HCT116 (cell line): Measurements from ENCODE around the gene CEBPB. TPM values are rescaled to one million over a fixed set of nuclear protein-coding genes. Genes with fewer than 3 reads are reported as not detected.

Experiments used
- ATAC-seq: fragments of 200-7000 bp; cut with Tn5 transposase; 2 replicates; pipeline ENCODE4 v1.9.1; 2020; ENCODE audit warnings: mild to moderate bottlenecking, moderate library complexity
- BruUV-seq: library from RNA; stranded (reverse); fragments of 400-500 nt; replicated peaks from 2 replicates; lab custom pipeline; 2021; lab: Mats Ljungman, UMichigan
- CTCF ChIA-PET: fragments of 300-600 bp; sonication (Branson Sonifier 250); formaldehyde crosslinking; loops from one replicate; lab custom pipeline; 2021; ENCODE audit warnings: antibody characterized with exemption; lab: Charles Lee
- POLR2A ChIA-PET: fragments of 300-600, 350-600 bp; sonication (Branson Sonifier 250); formaldehyde crosslinking; loops from one replicate; lab custom pipeline; 2021; ENCODE audit warnings: antibody characterized with exemption; lab: Charles Lee
- RAD21 ChIA-PET, 2 experiments: fragments of 300-600 bp; sonication (Branson Sonifier 250); formaldehyde crosslinking; loops; one replicate each; lab custom pipeline; 2023; ENCODE audit warnings: low total read pairs in 2 of 2; ENCODE audit not compliant: uncharacterized antibody in 2 of 2, unreplicated experiment in 2 of 2, low non-redundant PET in 1 of 2; lab: Charles Lee
- DNase-seq: peaks from one replicate; pipeline ENCODE4 v3.0.0-alpha.2; 2010; ENCODE audit warnings: low read depth, low spot score
- H2AFZ ChIP-seq: fragments of 200-600 bp; shearing (Covaris generic), sonication (generic); 2 replicates; pipeline ENCODE4 v1.6.1; 2017; ENCODE audit warnings: low read depth, mixed run types, mixed read lengths, antibody characterized with exemption, low read length; ENCODE audit not compliant: poor library complexity, severe bottlenecking
- H3K27ac ChIP-seq: 2 replicates; pipeline ENCODE4 v1.5.1; 2012; ENCODE audit warnings: low read depth, low read length
- H3K27me3 ChIP-seq: fragments of 200-600 bp; sonication (generic); 2 replicates; pipeline ENCODE4 v1.6.1; 2016; ENCODE audit warnings: mixed run types, low read length, mixed read lengths; ENCODE audit not compliant: insufficient read depth
- H3K36me3 ChIP-seq, 2 experiments: fragments of 200-500 bp in 1 of 2; fragments of 200-600 bp in 1 of 2; sonication (Bioruptor generic) in 1 of 2; sonication (generic) in 1 of 2; 2 replicates each; pipeline versions ENCODE4 v1.5.1 to v1.6.1; 2014 to 2016; ENCODE audit warnings: low read length in 2 of 2, inconsistent platforms in 1 of 2, mixed read lengths in 1 of 2, mixed run types in 1 of 2; ENCODE audit not compliant: insufficient read depth in 2 of 2, control insufficient read depth in 1 of 2
- H3K4me1 ChIP-seq, 2 experiments: fragments of 200-600 bp in 1 of 2; sonication (generic) in 1 of 2; 2 replicates each; pipeline versions ENCODE4 v1.5.1 to v1.6.1; 2012 to 2017; ENCODE audit warnings: low read length in 2 of 2, inconsistent platforms in 1 of 2, mild to moderate bottlenecking in 1 of 2, mixed read lengths in 1 of 2, mixed run types in 1 of 2, moderate library complexity in 1 of 2; ENCODE audit not compliant: insufficient read depth in 2 of 2, control insufficient read depth in 1 of 2
- H3K4me2 ChIP-seq: fragments of 200-600 bp; sonication (generic); 2 replicates; pipeline ENCODE4 v1.6.1; 2017; ENCODE audit warnings: mixed run types, low read length, mixed read lengths
- H3K4me3 ChIP-seq, 2 experiments: fragments of 200-600 bp in 1 of 2; sonication (generic) in 1 of 2; replicated peaks in 1 of 2; 2 replicates each; pipeline ENCODE4 v1.5.1; 2011 to 2016; ENCODE audit warnings: low read length in 2 of 2, control low read depth in 1 of 2, low read depth in 1 of 2, mild to moderate bottlenecking in 1 of 2, mixed read lengths in 1 of 2, mixed run types in 1 of 2
- H3K79me2 ChIP-seq: fragments of 200-600 bp; sonication (generic); 2 replicates; pipeline ENCODE4 v1.6.1; 2017; ENCODE audit warnings: mild to moderate bottlenecking, mixed run types, low read length, moderate library complexity, mixed read lengths; ENCODE audit not compliant: insufficient read depth
- H3K9ac ChIP-seq: fragments of 200-600 bp; sonication (generic); 2 replicates; pipeline ENCODE4 v1.6.1; 2016; ENCODE audit warnings: low read length, mixed read lengths
- H3K9me2 ChIP-seq: fragments of 200-600 bp; sonication (generic), shearing (Covaris generic); 2 replicates; pipeline ENCODE4 v1.6.1; 2017; ENCODE audit warnings: mixed run types, mild to moderate bottlenecking, moderate library complexity; ENCODE audit not compliant: insufficient read depth
- H3K9me3 ChIP-seq, 2 experiments: fragments of 200-500 bp in 1 of 2; fragments of 200-600 bp in 1 of 2; sonication (Bioruptor generic) in 1 of 2; sonication (generic) in 1 of 2; 2 replicates each; pipeline ENCODE4 v1.6.1; 2014 to 2017; ENCODE audit warnings: low read length in 2 of 2, mixed read lengths in 2 of 2, inconsistent platforms in 1 of 2, low read depth in 1 of 2, mild to moderate bottlenecking in 1 of 2, mixed run types in 1 of 2, moderate library complexity in 1 of 2; ENCODE audit not compliant: control insufficient read depth in 1 of 2, insufficient read depth in 1 of 2
- H4K20me1 ChIP-seq: fragments of 200-600 bp; sonication (generic), shearing (Covaris generic); 2 replicates; pipeline ENCODE4 v1.6.1; 2017; ENCODE audit warnings: mixed run types, mild to moderate bottlenecking, moderate library complexity; ENCODE audit not compliant: insufficient read depth
- CBX3 ChIP-seq: IDR thresholded peaks from 2 replicates; pipeline ENCODE4 v1.6.1; 2012; ENCODE audit warnings: low read depth
- CTCF ChIP-seq, 3 experiments: fragments of 200-600 bp in 1 of 3; sonication (generic) in 1 of 3; IDR thresholded peaks in 2 of 3; conservative IDR thresholded peaks in 1 of 3; 2 replicates each; pipeline ENCODE4 v1.5.1; 2012 to 2017; ENCODE audit warnings: low read depth in 2 of 3, low read length in 2 of 3, antibody characterized with exemption in 1 of 3, borderline replicate concordance in 1 of 3, control low read depth in 1 of 3, mild to moderate bottlenecking in 1 of 3, mixed read lengths in 1 of 3, mixed run types in 1 of 3, moderate library complexity in 1 of 3; ENCODE audit not compliant: insufficient read depth in 1 of 3
- EGR1 ChIP-seq: IDR thresholded peaks from 2 replicates; pipeline ENCODE4 v1.6.1; 2012; ENCODE audit warnings: low read depth
- FOSL1 ChIP-seq: IDR thresholded peaks from 2 replicates; pipeline ENCODE4 v1.6.1; 2012; ENCODE audit warnings: low read depth
- POLR2AphosphoS5 ChIP-seq: IDR thresholded peaks from 2 replicates; pipeline ENCODE4 v1.6.1; 2011; ENCODE audit warnings: mild to moderate bottlenecking, low read depth, low read length, moderate library complexity
- SIN3A ChIP-seq: IDR thresholded peaks from 2 replicates; pipeline ENCODE4 v1.6.1; 2012; ENCODE audit warnings: low read depth
- SP1 ChIP-seq: IDR thresholded peaks from 2 replicates; pipeline ENCODE4 v1.6.1; 2012; ENCODE audit warnings: low read depth
- TCF7L2 ChIP-seq: IDR thresholded peaks from 2 replicates; pipeline ENCODE4 v1.7.0; 2011; ENCODE audit warnings: borderline replicate concordance, inconsistent platforms; ENCODE audit not compliant: insufficient read depth, insufficient read length; ENCODE audit errors: extremely low read depth
- intact Hi-C: fragments of 100-400 bp; cut with micrococcal nuclease; formaldehyde crosslinking; loops from 2 replicates; pipeline ENCODE4 v1.10.0; 2022
- total RNA-seq: library from RNA; stranded (reverse); gene quantifications from one replicate; pipeline ENCODE4 v1.2.1, GENCODE V29; 2021; ENCODE audit not compliant: unreplicated experiment
- TF ChIP-seq, protein P1 (sequence below): IDR thresholded peaks from 2 replicates; pipeline ENCODE4 v1.6.1; 2012

The CEBPB gene
- total RNA-seq, 1 experiment from 2014 or later, result 113 TPM

GRCh38 chr20:50215926-50216325, 25.3 kb downstream of the CEBPB start:
- Histone ChIP-seq H3K9me2 (no peaks in the 10 kb centered on the region), H3K36me3 (no peaks in the 10 kb centered on the region), H3K27me3 (no peaks in the 10 kb centered on the region), H3K9ac (no peak overlapping the region), H3K27ac (no peak overlapping the region), H3K4me2 (no peak overlapping the region), H4K20me1 (no peaks in the 10 kb centered on the region), H3K79me2 (no peaks in the 10 kb centered on the region), H3K9me3 (no peaks in the 10 kb centered on the region), H2AFZ (no peak overlapping the region), H3K4me1 (peaks cover 4% of the 10 kb centered on the region in 2 experiments; a peak in 2 of 4 replicates), H3K4me3 (no peak overlapping the region)
- no TSS peak for BruUV-seq
- TF ChIP-seq TCF7L2, result no peak
- TF ChIP-seq, protein P1, sequence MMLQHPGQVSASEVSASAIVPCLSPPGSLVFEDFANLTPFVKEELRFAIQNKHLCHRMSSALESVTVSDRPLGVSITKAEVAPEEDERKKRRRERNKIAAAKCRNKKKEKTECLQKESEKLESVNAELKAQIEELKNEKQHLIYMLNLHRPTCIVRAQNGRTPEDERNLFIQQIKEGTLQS, result no peak
- TF ChIP-seq SP1, result no peak
- TF ChIP-seq CBX3, result no peak
- TF ChIP-seq SIN3A, result no peak
- no peak for TF ChIP-seq FOSL1
- TF ChIP-seq POLR2AphosphoS5, result no peak
- TF ChIP-seq EGR1, result no peak
- ChIA-PET POLR2A (no interaction called here), CTCF (no interaction called here), RAD21 (no interaction called here)
- no peak for DNase-seq
- intact Hi-C loops, result no loop called here
- no peak for ATAC-seq

DNA sequence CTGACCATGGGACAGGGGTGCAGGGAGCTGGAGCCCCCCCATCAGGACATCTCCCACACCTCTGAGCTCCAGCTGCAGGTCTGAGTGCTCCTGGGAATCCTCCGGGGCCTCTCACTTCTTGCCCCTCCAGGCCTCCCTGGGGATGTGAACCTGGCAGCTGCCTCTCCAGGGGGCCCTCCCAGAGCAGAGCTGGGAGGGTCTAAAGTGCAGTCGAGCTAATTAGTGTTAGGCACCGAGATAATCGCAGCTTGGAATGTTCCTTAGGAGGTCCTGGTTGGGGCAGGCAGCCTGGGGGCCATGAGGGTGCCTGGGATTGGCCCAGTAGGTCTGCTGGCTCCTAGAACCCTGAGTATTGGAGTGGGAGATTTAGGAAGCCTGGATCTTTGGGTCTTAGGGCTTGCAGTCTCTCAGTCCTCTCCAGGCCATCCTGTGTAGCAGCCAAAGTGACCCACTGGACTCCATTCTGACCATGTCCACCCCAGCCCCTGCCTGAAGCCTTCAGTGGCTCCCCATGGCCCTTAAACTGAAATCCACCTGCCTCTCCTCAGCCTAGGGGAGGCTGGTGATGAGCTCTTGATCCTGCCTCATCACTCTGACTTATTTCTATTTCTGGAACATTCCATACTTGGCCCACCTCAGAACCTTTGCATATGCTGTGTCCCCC, 26.0 kb downstream of the CEBPB start:
- Histone ChIP-seq H3K36me3 (no peaks in the 10 kb centered on the region), H2AFZ (no peak overlapping the region), H3K27me3 (no peaks in the 10 kb centered on the region), H3K4me1 (peaks cover 4% of the 10 kb centered on the region in 2 experiments; a peak in 2 of 4 replicates), H3K9me3 (no peaks in the 10 kb centered on the region), H3K9me2 (no peaks in the 10 kb centered on the region), H3K9ac (no peak overlapping the region), H3K79me2 (no peaks in the 10 kb centered on the region), H3K27ac (no peak overlapping the region), H3K4me2 (no peak overlapping the region), H4K20me1 (no peaks in the 10 kb centered on the region), H3K4me3 (no peak overlapping the region)
- POLR2A ChIA-PET, result no interaction called here
- no TSS peak for BruUV-seq
- intact Hi-C loops, result no loop called here
- DNase-seq, result no peak
- ATAC-seq, result no peak
- RAD21 ChIA-PET, result interaction anchor here in 1 of 2 experiments (0.5 kb wide), 1 partner anchor 41 kb away, joined by 3 read pairs; no protein-coding TSS in a partner anchor
- CTCF ChIA-PET, result no interaction called here
- TF ChIP-seq EGR1 (no peak), TCF7L2 (no peak), SP1 (no peak), CTCF (IDR thresholded peaks at IDR 0.05 in 2 of 3, conservative IDR thresholded peaks at IDR 0.05 in 1 of 3; ENCODE audit: borderline replicate concordance in 1 of 3, insufficient read depth in 1 of 3, low read depth in 2 of 3, low read length in 2 of 3) (no peak)
- TF ChIP-seq, protein P1, result no peak
